H9 (cell line): ENCODE results near the gene LRMDA. TPM values are rescaled to one million over a fixed set of nuclear protein-coding genes. Genes with fewer than 3 reads are reported as not detected.

ENCODE experiments used
- DNase-seq: peaks from one replicate; pipeline ENCODE4 v3.0.0-alpha.2; 2017
- H2AFZ ChIP-seq: one replicate; pipeline ENCODE4 v1.6.1; 2013; ENCODE audit warnings: mild to moderate bottlenecking, low read length, control low read depth, moderate library complexity
- H2AK5ac ChIP-seq: 2 replicates; pipeline ENCODE4 v1.6.1; 2013; ENCODE audit warnings: low read length, control low read depth, mixed read lengths; ENCODE audit not compliant: insufficient read length
- H2BK120ac ChIP-seq: one replicate; pipeline ENCODE4 v1.6.1; 2013; ENCODE audit warnings: low read depth, mild to moderate bottlenecking, low read length, control low read depth, inconsistent platforms; ENCODE audit not compliant: poor library complexity, severe bottlenecking
- H2BK12ac ChIP-seq: 2 replicates; pipeline ENCODE4 v1.6.1; 2013; ENCODE audit warnings: low read length, control low read depth, mixed read lengths, low read depth; ENCODE audit not compliant: insufficient read length
- H2BK15ac ChIP-seq: 2 replicates; pipeline ENCODE4 v1.6.1; 2013; ENCODE audit warnings: low read depth, low read length, control low read depth
- H2BK20ac ChIP-seq: one replicate; pipeline ENCODE4 v1.6.1; 2013; ENCODE audit warnings: low read depth, mild to moderate bottlenecking, low read length, control low read depth, inconsistent platforms; ENCODE audit not compliant: poor library complexity, severe bottlenecking
- H2BK5ac ChIP-seq: 2 replicates; pipeline ENCODE4 v1.6.1; 2013; ENCODE audit warnings: low read length, control low read depth, mixed read lengths; ENCODE audit not compliant: insufficient read length
- H3K14ac ChIP-seq: 2 replicates; pipeline ENCODE4 v1.6.1; 2013; ENCODE audit warnings: low read length, control low read depth; ENCODE audit not compliant: insufficient read depth
- H3K18ac ChIP-seq: 2 replicates; pipeline ENCODE4 v1.6.1; 2013; ENCODE audit warnings: low read depth, mild to moderate bottlenecking, mixed read lengths, low read length, control low read depth; ENCODE audit not compliant: insufficient read length
- H3K23ac ChIP-seq: 2 replicates; pipeline ENCODE4 v1.6.1; 2013; ENCODE audit warnings: low read length, control low read depth, mixed read lengths, low read depth; ENCODE audit not compliant: insufficient read length
- H3K23me2 ChIP-seq: 2 replicates; pipeline ENCODE4 v1.6.1; 2013; ENCODE audit warnings: low read depth, mild to moderate bottlenecking, mixed read lengths, low read length, control low read depth; ENCODE audit not compliant: insufficient read length, poor library complexity, severe bottlenecking
- H3K27ac ChIP-seq: 2 replicates; pipeline ENCODE4 v1.5.1; 2013; ENCODE audit warnings: low read length, control low read depth, mixed read lengths, low read depth; ENCODE audit not compliant: insufficient read length
- H3K27me3 ChIP-seq: 2 replicates; pipeline ENCODE4 v1.6.1; 2013; ENCODE audit warnings: low read length, control low read depth, inconsistent platforms; ENCODE audit not compliant: insufficient read depth
- H3K4ac ChIP-seq: 2 replicates; pipeline ENCODE4 v1.6.1; 2013; ENCODE audit warnings: low read depth, mild to moderate bottlenecking, control low read depth, inconsistent platforms, low read length, moderate library complexity
- H3K4me1 ChIP-seq: 2 replicates; pipeline ENCODE4 v1.6.1; 2013; ENCODE audit warnings: low read length, control low read depth, inconsistent platforms; ENCODE audit not compliant: insufficient read depth
- H3K4me2 ChIP-seq: 2 replicates; pipeline ENCODE4 v1.6.1; 2013; ENCODE audit warnings: low read length, control low read depth, mixed read lengths; ENCODE audit not compliant: insufficient read length, insufficient read depth
- H3K56ac ChIP-seq: 2 replicates; pipeline ENCODE4 v1.6.1; 2013; ENCODE audit warnings: low read depth, mild to moderate bottlenecking, mixed read lengths, low read length, control low read depth; ENCODE audit not compliant: insufficient read length
- H3K79me1 ChIP-seq: 2 replicates; pipeline ENCODE4 v1.6.1; 2013; ENCODE audit warnings: low read depth, mild to moderate bottlenecking, moderate library complexity, low read length, control low read depth, inconsistent platforms; ENCODE audit not compliant: insufficient read depth, poor library complexity, severe bottlenecking
- H3K79me2 ChIP-seq: 2 replicates; pipeline ENCODE4 v1.6.1; 2013; ENCODE audit warnings: low read length, control low read depth, inconsistent platforms; ENCODE audit not compliant: insufficient read depth
- H3K9ac ChIP-seq: 2 replicates; pipeline ENCODE4 v1.6.1; 2013; ENCODE audit warnings: low read length, control low read depth, mixed read lengths; ENCODE audit not compliant: insufficient read length; ENCODE audit errors: extremely low read depth
- H3K9me3 ChIP-seq: one replicate; pipeline ENCODE4 v1.6.1; 2013; ENCODE audit warnings: low read depth, low read length, inconsistent platforms; ENCODE audit not compliant: control insufficient read depth
- H3T11ph ChIP-seq: one replicate; pipeline ENCODE4 v1.6.1; 2013; ENCODE audit warnings: mild to moderate bottlenecking, low read length, control low read depth, inconsistent platforms
- H4K20me1 ChIP-seq: one replicate; pipeline ENCODE4 v1.6.1; 2013; ENCODE audit not compliant: control insufficient read depth, insufficient read length, insufficient read depth
- H4K5ac ChIP-seq: 2 replicates; pipeline ENCODE4 v1.6.1; 2013; ENCODE audit warnings: low read depth, mild to moderate bottlenecking, mixed read lengths, low read length, control low read depth; ENCODE audit not compliant: insufficient read length
- H4K8ac ChIP-seq: replicated peaks from 2 replicates; pipeline ENCODE4 v1.6.1; 2013; ENCODE audit warnings: low read length, control low read depth, mixed read lengths, low read depth; ENCODE audit not compliant: insufficient read length
- H4K91ac ChIP-seq: 2 replicates; pipeline ENCODE4 v1.6.1; 2013; ENCODE audit warnings: low read depth, mild to moderate bottlenecking, moderate library complexity, mixed read lengths, low read length, control low read depth; ENCODE audit not compliant: insufficient read length
- H3K27ac Mint-ChIP-seq, 3 experiments: 2 replicates in 2 of 3; 3 replicates in 1 of 3; pipeline ENCODE4 v1.8.0; 2020 to 2021; ENCODE audit warnings: mixed read lengths in 3 of 3, mild to moderate bottlenecking in 1 of 3, moderate library complexity in 1 of 3
- H3K27me3 Mint-ChIP-seq: 2 replicates; pipeline ENCODE4 v1.8.0; 2021; ENCODE audit warnings: low read depth, mild to moderate bottlenecking, moderate library complexity, mixed read lengths
- H3K36me3 Mint-ChIP-seq, 3 experiments: 2 replicates in 2 of 3; 3 replicates in 1 of 3; pipeline ENCODE4 v1.8.0; 2020 to 2021; ENCODE audit warnings: low read depth in 3 of 3, mixed read lengths in 3 of 3; ENCODE audit not compliant: insufficient read depth in 1 of 3
- H3K4me1 Mint-ChIP-seq, 2 experiments: 2 replicates each; pipeline ENCODE4 v1.8.0; 2020; ENCODE audit warnings: mixed read lengths in 2 of 2
- H3K4me3 Mint-ChIP-seq, 2 experiments: 2 replicates in 1 of 2; 3 replicates in 1 of 2; pipeline ENCODE4 v1.8.0; 2020 to 2021; ENCODE audit warnings: mild to moderate bottlenecking in 2 of 2, mixed read lengths in 2 of 2, moderate library complexity in 1 of 2
- H3K9me3 Mint-ChIP-seq, 2 experiments: 2 replicates in 1 of 2; 3 replicates in 1 of 2; pipeline ENCODE4 v1.8.0; 2020; ENCODE audit warnings: mild to moderate bottlenecking in 2 of 2, mixed read lengths in 2 of 2, moderate library complexity in 1 of 2
- WGBS: extraction: QIAGEN DNeasy Blood & Tissue Kit; methylation state at CpG from one replicate; pipeline ENCODE4 v1.1.7; 2013; ENCODE audit warnings: missing lambda C conversion rate, low lambda C conversion rate, mixed read lengths; ENCODE audit not compliant: insufficient read length; ENCODE audit errors: extremely low coverage; 5-methylcytosine and 5-hydroxymethylcytosine counted together
- total RNA-seq: library from RNA; stranded (reverse); gene quantifications from 2 replicates; pipeline ENCODE4 v1.2.1, GENCODE V29; 2021
- TF ChIP-seq, protein P1 (sequence below): fragments of 200-600 bp; sonication (generic); conservative IDR thresholded peaks from 3 replicates; pipeline ENCODE4 v1.8.0; 2021; ENCODE audit warnings: antibody characterized with exemption, mild to moderate bottlenecking

The LRMDA gene
- total RNA-seq, 1 experiment from 2014 or later, result 1.8 TPM

DNA sequence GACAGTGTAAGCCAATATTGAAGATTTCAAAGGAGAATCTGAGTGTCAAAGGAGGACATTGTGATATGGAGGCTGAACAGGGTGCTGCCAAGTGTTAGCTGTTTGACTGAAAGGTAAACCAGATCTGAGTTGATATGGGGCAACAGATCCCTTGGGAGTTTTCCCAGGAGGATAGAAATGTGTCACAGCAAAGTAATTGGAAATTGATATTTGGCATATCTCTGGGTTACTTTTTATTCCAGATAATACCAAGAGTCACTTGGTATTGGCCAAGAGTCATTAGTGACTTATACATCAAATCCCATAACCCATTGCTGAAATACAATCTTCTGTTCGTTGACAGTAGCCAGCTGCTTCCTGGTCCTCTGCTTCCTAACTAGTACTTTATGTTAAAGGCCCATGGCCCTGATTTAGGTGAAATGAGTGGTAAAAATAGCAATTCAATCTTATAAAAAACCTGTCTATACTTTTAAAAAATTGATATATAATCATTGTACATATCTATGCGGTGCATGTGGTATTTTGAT, 922.9 kb downstream of the LRMDA start:
- no peak overlapping the region for H3K4me3 Mint-ChIP-seq
- no peak overlapping the region for H3K27ac ChIP-seq
- H4K5ac ChIP-seq, result no peak overlapping the region
- no peak overlapping the region for H3K4me2 ChIP-seq
- no peak overlapping the region for H3K4ac ChIP-seq
- no CpG with 5 or more reads among the region's 2 CpGs for WGBS
- no peak overlapping the region for H2BK5ac ChIP-seq
- no peak for DNase-seq
- H2AFZ ChIP-seq, result no peak overlapping the region
- H3K4me1 Mint-ChIP-seq, result peaks cover 0 to 11% of the 10 kb centered on the region in 2 experiments; a peak in 2 of 4 replicates
- H2BK120ac ChIP-seq, result no peak overlapping the region
- no peaks in the 10 kb centered on the region for H3K9me3 Mint-ChIP-seq
- no peak overlapping the region for H2AK5ac ChIP-seq
- no peak overlapping the region for H3K23ac ChIP-seq
- no peaks in the 10 kb centered on the region for H3K79me1 ChIP-seq
- no peak overlapping the region for H4K8ac ChIP-seq
- no peak overlapping the region for H2BK12ac ChIP-seq
- no peak overlapping the region for H2BK15ac ChIP-seq
- H3T11ph ChIP-seq, result no peak overlapping the region
- H3K18ac ChIP-seq, result no peak overlapping the region
- H3K9ac ChIP-seq, result no peak overlapping the region
- TF ChIP-seq, protein P1, sequence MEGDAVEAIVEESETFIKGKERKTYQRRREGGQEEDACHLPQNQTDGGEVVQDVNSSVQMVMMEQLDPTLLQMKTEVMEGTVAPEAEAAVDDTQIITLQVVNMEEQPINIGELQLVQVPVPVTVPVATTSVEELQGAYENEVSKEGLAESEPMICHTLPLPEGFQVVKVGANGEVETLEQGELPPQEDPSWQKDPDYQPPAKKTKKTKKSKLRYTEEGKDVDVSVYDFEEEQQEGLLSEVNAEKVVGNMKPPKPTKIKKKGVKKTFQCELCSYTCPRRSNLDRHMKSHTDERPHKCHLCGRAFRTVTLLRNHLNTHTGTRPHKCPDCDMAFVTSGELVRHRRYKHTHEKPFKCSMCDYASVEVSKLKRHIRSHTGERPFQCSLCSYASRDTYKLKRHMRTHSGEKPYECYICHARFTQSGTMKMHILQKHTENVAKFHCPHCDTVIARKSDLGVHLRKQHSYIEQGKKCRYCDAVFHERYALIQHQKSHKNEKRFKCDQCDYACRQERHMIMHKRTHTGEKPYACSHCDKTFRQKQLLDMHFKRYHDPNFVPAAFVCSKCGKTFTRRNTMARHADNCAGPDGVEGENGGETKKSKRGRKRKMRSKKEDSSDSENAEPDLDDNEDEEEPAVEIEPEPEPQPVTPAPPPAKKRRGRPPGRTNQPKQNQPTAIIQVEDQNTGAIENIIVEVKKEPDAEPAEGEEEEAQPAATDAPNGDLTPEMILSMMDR, result no peak
- no peak overlapping the region for H3K27ac Mint-ChIP-seq
- no peaks in the 10 kb centered on the region for H3K27me3 ChIP-seq
- no peak overlapping the region for H2BK20ac ChIP-seq
- no peaks in the 10 kb centered on the region for H3K79me2 ChIP-seq
- H3K9me3 ChIP-seq, result no peaks in the 10 kb centered on the region
- H3K56ac ChIP-seq, result no peak overlapping the region
- H3K14ac ChIP-seq, result no peak overlapping the region
- H3K36me3 Mint-ChIP-seq, result no peaks in the 10 kb centered on the region
- H4K91ac ChIP-seq, result no peak overlapping the region
- H3K4me1 ChIP-seq, result no peaks in the 10 kb centered on the region; the same call in 1 of the 2 replicates
- H3K27me3 Mint-ChIP-seq, result no peaks in the 10 kb centered on the region; the same call in 1 of the 2 replicates
- no peaks in the 10 kb centered on the region for H3K23me2 ChIP-seq
- H4K20me1 ChIP-seq, result no peaks in the 10 kb centered on the region
